Ishikawa (cell line): ENCODE results near the gene HOXA11.
A peak's percentile ranks its signal among the peaks of the same experiment; 100 is the strongest.

Experiments
- CEBPB ChIP-seq: IDR thresholded peaks from 2 replicates; pipeline ENCODE4 v1.6.1; 2012
- CREB1 ChIP-seq: IDR thresholded peaks from 2 replicates; pipeline ENCODE4 v1.6.1; 2012; ENCODE audit warnings: low read depth
- EGR1 ChIP-seq: IDR thresholded peaks from 2 replicates; pipeline ENCODE4 v1.6.1; 2012
- EP300 ChIP-seq: IDR thresholded peaks from 2 replicates; pipeline ENCODE4 v1.6.1; 2012; ENCODE audit warnings: borderline replicate concordance
- FOXM1 ChIP-seq: IDR thresholded peaks from 2 replicates; pipeline ENCODE4 v1.6.1; 2012; ENCODE audit warnings: low read depth, borderline replicate concordance
- NFIC ChIP-seq: IDR thresholded peaks from 2 replicates; pipeline ENCODE4 v1.6.1; 2012
- RAD21 ChIP-seq: IDR thresholded peaks from 2 replicates; pipeline ENCODE4 v1.6.1; 2012; ENCODE audit warnings: low read depth
- REST ChIP-seq: IDR thresholded peaks from 2 replicates; pipeline ENCODE4 v1.6.1; 2012; ENCODE audit warnings: low read depth, mild to moderate bottlenecking
- TAF1 ChIP-seq: IDR thresholded peaks from 2 replicates; pipeline ENCODE4 v1.6.1; 2012; ENCODE audit warnings: low read depth, mild to moderate bottlenecking
- TCF12 ChIP-seq: IDR thresholded peaks from 2 replicates; pipeline ENCODE4 v1.6.1; 2012; ENCODE audit warnings: low read depth
- TEAD4 ChIP-seq: IDR thresholded peaks from 2 replicates; pipeline ENCODE4 v1.6.1; 2012
- USF1 ChIP-seq: IDR thresholded peaks from 2 replicates; pipeline ENCODE4 v1.6.1; 2012
- YY1 ChIP-seq: IDR thresholded peaks from 2 replicates; pipeline ENCODE4 v1.6.1; 2012; ENCODE audit warnings: low read depth
- ZBTB7A ChIP-seq: IDR thresholded peaks from 2 replicates; pipeline ENCODE4 v1.6.1; 2012; ENCODE audit warnings: low read depth
- TF ChIP-seq, protein P1 (sequence below): IDR thresholded peaks from 2 replicates; pipeline ENCODE4 v1.6.1; 2012

Gene HOXA11

DNA sequence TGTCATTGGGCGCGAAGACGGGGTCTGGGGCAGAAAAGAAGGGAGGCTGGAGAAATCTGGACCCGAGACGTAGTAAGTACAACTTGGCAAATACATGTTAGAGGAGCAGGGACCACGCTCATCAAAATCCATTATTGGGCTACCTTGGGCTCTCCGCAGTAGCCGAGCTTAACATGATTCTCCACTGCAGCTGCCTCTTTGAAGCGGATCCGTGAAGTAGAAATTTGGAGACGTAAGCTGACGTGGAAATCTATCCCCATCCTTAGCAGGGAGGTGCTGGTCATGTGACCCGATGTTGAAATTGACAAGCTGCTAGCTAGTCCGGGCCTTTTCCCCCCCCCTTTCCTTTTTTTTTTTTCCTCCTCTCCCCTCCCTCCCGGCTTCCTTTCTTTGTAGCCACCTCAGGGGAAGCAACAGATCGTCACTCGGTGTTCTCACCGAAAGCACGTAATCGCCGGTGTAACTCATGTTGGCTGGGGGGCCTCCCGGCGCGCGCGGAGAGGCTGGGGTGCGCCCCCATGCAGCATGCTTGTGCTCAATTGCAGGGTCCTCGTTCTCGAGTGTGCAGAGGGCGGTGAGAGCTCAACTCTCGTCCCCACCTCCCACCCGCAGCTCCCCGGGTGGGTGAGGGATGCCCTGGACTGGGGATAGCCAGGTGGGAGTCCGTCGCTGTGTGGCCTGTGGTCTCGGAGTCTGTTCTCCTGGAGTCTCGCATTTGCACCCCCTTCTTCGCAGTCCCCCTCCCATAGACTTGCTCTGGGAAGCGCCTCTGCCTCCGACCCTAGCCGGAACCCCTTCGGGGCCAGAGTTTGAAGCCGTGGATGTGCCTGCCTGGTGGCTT is at the start of gene HOXA11:
TSS of gene HOXA11 (minus strand) at position 220 of the 841 bp plus-strand sequence. CDS start at position 132, 88 bp downstream.
- TF ChIP-seq USF1 (peak; percentile 59), EP300 (no peak)

- TF ChIP-seq TEAD4: no peak
- TF ChIP-seq USF1: no peak
- no peak for TF ChIP-seq CREB1
- no peak for TF ChIP-seq EGR1
- no peak for TF ChIP-seq YY1
- no peak for TF ChIP-seq NFIC
- no peak for TF ChIP-seq TAF1
- TF ChIP-seq, protein P1, sequence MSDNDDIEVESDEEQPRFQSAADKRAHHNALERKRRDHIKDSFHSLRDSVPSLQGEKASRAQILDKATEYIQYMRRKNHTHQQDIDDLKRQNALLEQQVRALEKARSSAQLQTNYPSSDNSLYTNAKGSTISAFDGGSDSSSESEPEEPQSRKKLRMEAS: no peak
- TF ChIP-seq FOXM1: no peak
- TF ChIP-seq TCF12: no peak
- no peak for TF ChIP-seq EP300
Measured at GRCh38 chr7:27229448-27229847, 44.4 kb upstream of the HOXA11 start.

GRCh38 chr7:27224983-27225934 is 40.2 kb upstream of the HOXA11 start:
- TF ChIP-seq EGR1: no peak
- no peak for TF ChIP-seq YY1
- TF ChIP-seq TCF12: no peak
- TF ChIP-seq, protein P1: no peak
- TF ChIP-seq NFIC: no peak
- no peak for TF ChIP-seq CREB1
- TF ChIP-seq REST: no peak
- TF ChIP-seq CEBPB: no peak
- no peak for TF ChIP-seq USF1
- no peak for TF ChIP-seq FOXM1
- TF ChIP-seq RAD21: no peak
- TF ChIP-seq EP300: no peak
- no peak for TF ChIP-seq TAF1
- no peak for TF ChIP-seq ZBTB7A
- TF ChIP-seq TEAD4: no peak

GRCh38 chr7:27223941-27224575 is 39.0 kb upstream of the HOXA11 start:
- TF ChIP-seq CEBPB (no peak), EP300 (no peak), CREB1 (no peak), TEAD4 (no peak), YY1 (no peak), USF1 (no peak), ZBTB7A (no peak), TAF1 (no peak), EGR1 (no peak)

DNA sequence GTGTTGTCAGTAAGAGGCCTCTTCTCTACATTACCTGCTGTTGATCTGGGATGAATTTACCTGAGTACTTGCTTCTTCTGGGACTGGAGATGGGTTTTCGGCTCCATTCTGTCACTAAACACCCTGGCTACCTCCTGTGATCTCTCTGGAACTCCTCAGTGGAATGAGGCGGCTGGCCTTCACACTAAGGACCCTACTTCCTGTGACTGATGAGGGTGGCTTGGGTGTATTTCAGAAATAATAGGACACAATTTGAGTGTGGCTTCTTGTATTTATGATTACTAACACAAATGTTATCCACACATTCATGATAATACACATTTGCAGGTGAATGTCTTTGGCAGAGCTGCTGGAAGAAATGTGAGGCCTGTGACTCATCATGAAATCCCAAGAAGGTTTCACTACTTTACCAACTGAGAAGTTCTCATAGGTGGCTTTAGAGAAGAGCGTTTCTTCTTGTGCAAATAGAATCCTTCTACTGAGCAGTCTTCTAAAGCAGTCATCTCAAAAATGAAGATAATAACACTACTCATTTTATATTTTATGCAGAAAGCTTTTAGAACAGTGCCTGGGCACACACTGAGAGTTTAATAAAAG is 36.3 kb upstream of the HOXA11 start:
- TF ChIP-seq, protein P1: no peak
